Measurements from ENCODE around the gene OR1G1. TPM values are rescaled to one million over a fixed set of nuclear protein-coding genes. Genes with fewer than 3 reads are reported as not detected.

The OR1G1 gene
- polyA plus RNA-seq (not detected in 2 replicates), polyA minus RNA-seq (not detected in 2 replicates)

DNA sequence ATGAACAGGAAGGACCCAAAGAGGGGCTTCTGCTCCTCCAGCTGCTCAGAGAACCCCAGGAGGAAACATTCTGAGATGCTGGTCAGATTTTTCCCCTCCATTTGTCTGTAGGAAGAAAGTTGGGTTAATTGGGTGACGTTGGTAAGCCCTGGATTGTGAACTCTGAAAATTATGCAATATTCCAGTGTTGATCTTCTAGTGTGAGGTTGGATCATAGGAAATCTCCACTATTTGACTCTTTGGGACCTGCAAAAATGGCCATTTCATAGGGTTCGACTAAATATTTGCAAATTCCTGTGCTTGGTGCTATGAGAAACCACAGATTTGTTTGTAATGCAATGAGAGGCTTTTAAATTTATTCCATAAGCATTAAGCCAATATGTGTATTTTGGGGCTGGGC lies at the start of gene OR1G1:
Gene OR1G1, minus strand, starts transcription at position 101 of the 400 bp plus-strand sequence. Its CDS starts 0 bp downstream, at position 101.
- Histone ChIP-seq H3K27me3 (ENCODE audit: insufficient read depth, low read depth, low read length) (no peaks in the 10 kb centered on the region), H2AFZ (ENCODE audit: low read depth, low read length) (no peak within 1 kb of the TSS), H3K9me2 (ENCODE audit: insufficient read depth, low read length) (no peaks in the 10 kb centered on the region), H3F3A (ENCODE audit: insufficient read depth, low read length, poor library complexity, severe bottlenecking) (no peaks in the 10 kb centered on the region), H3K4me2 (ENCODE audit: low read length) (no peak within 1 kb of the TSS), H3K9ac (ENCODE audit: low read length) (no peak within 1 kb of the TSS), H3K79me2 (replicated peaks; ENCODE audit: insufficient read depth, low read length) (no peaks in the 10 kb centered on the region), H3K4me3 (ENCODE audit: low read length) (no peak within 1 kb of the TSS), H3K9me3 (ENCODE audit: low read length) (no peaks in the 10 kb centered on the region), H3K27ac (ENCODE audit: low read length) (no peak within 1 kb of the TSS), H3K36me3 (ENCODE audit: insufficient read depth, low read length) (no peaks in the 10 kb centered on the region), H4K20me1 (ENCODE audit: insufficient read depth) (no peaks in the 10 kb centered on the region)
- TF ChIP-seq, protein P1, sequence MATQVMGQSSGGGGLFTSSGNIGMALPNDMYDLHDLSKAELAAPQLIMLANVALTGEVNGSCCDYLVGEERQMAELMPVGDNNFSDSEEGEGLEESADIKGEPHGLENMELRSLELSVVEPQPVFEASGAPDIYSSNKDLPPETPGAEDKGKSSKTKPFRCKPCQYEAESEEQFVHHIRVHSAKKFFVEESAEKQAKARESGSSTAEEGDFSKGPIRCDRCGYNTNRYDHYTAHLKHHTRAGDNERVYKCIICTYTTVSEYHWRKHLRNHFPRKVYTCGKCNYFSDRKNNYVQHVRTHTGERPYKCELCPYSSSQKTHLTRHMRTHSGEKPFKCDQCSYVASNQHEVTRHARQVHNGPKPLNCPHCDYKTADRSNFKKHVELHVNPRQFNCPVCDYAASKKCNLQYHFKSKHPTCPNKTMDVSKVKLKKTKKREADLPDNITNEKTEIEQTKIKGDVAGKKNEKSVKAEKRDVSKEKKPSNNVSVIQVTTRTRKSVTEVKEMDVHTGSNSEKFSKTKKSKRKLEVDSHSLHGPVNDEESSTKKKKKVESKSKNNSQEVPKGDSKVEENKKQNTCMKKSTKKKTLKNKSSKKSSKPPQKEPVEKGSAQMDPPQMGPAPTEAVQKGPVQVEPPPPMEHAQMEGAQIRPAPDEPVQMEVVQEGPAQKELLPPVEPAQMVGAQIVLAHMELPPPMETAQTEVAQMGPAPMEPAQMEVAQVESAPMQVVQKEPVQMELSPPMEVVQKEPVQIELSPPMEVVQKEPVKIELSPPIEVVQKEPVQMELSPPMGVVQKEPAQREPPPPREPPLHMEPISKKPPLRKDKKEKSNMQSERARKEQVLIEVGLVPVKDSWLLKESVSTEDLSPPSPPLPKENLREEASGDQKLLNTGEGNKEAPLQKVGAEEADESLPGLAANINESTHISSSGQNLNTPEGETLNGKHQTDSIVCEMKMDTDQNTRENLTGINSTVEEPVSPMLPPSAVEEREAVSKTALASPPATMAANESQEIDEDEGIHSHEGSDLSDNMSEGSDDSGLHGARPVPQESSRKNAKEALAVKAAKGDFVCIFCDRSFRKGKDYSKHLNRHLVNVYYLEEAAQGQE (IDR thresholded peaks at IDR 0.05; ENCODE audit: borderline replicate concordance) = no peak
- TF ChIP-seq EZH2 (IDR thresholded peaks at IDR 0.05; ENCODE audit: borderline replicate concordance, insufficient read depth, low read length, poor library complexity, severe bottlenecking) (no peak), MXI1 (conservative IDR thresholded peaks at IDR 0.05; ENCODE audit: poor library complexity, severe bottlenecking) (no peak), RAD21 (conservative IDR thresholded peaks at IDR 0.05) (no peak), TAF1 (IDR thresholded peaks at IDR 0.05; ENCODE audit: low read depth) (no peak), EP300 (conservative IDR thresholded peaks at IDR 0.05; ENCODE audit: poor library complexity, severe bottlenecking) (no peak), POLR2AphosphoS5 (IDR thresholded peaks at IDR 0.05) (no peak), SMC3 (conservative IDR thresholded peaks at IDR 0.05; ENCODE audit: poor library complexity) (no peak)
- TF ChIP-seq, protein P2, sequence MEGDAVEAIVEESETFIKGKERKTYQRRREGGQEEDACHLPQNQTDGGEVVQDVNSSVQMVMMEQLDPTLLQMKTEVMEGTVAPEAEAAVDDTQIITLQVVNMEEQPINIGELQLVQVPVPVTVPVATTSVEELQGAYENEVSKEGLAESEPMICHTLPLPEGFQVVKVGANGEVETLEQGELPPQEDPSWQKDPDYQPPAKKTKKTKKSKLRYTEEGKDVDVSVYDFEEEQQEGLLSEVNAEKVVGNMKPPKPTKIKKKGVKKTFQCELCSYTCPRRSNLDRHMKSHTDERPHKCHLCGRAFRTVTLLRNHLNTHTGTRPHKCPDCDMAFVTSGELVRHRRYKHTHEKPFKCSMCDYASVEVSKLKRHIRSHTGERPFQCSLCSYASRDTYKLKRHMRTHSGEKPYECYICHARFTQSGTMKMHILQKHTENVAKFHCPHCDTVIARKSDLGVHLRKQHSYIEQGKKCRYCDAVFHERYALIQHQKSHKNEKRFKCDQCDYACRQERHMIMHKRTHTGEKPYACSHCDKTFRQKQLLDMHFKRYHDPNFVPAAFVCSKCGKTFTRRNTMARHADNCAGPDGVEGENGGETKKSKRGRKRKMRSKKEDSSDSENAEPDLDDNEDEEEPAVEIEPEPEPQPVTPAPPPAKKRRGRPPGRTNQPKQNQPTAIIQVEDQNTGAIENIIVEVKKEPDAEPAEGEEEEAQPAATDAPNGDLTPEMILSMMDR (IDR thresholded peaks at IDR 0.05; ENCODE audit: poor library complexity, severe bottlenecking) = no peak

DNA sequence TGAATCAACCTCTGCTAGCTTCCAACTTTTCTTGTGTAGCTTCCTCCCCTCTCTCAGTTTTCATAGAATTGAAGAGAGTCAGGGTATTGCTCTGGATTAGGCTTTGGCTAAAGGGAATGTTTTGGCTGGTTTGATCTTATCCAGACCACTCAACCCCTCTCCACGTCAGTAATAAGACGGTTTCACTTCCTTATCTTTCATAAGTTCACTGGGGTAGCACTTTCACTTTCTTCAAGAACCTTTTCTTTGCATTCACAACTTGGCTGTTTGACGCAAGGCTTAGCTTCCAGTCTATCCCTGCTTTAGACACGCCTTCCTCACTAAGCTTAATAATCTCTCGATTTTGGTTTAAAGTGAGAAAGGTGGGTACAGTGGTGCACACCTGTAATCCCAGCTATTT lies 40.2 kb upstream of the OR1G1 start:
- no peak overlapping the region for H3K4me2 ChIP-seq (ENCODE audit: low read length)
- H3K4me3 ChIP-seq (ENCODE audit: low read length) = no peak overlapping the region
- no peak overlapping the region for H3K9ac ChIP-seq (ENCODE audit: low read length)
- H3K27ac ChIP-seq (ENCODE audit: low read length) = no peak overlapping the region
- no peaks in the 10 kb centered on the region for H3K27me3 ChIP-seq (ENCODE audit: insufficient read depth, low read depth, low read length)
- TF ChIP-seq EZH2 (IDR thresholded peaks at IDR 0.05; ENCODE audit: borderline replicate concordance, insufficient read depth, low read length, poor library complexity, severe bottlenecking) = no peak
- no peak for TF ChIP-seq RAD21 (conservative IDR thresholded peaks at IDR 0.05)
- TF ChIP-seq EP300 (conservative IDR thresholded peaks at IDR 0.05; ENCODE audit: poor library complexity, severe bottlenecking) = no peak
- no peak for TF ChIP-seq MXI1 (conservative IDR thresholded peaks at IDR 0.05; ENCODE audit: poor library complexity, severe bottlenecking)
- TF ChIP-seq POLR2AphosphoS5 (IDR thresholded peaks at IDR 0.05) = no peak
- TF ChIP-seq TAF1 (IDR thresholded peaks at IDR 0.05; ENCODE audit: low read depth) = no peak
- TF ChIP-seq, protein P2 (IDR thresholded peaks at IDR 0.05; ENCODE audit: poor library complexity, severe bottlenecking) = no peak
- no peak for TF ChIP-seq SMC3 (conservative IDR thresholded peaks at IDR 0.05; ENCODE audit: poor library complexity)
- TF ChIP-seq, protein P1 (IDR thresholded peaks at IDR 0.05; ENCODE audit: borderline replicate concordance) = no peak
- no peaks in the 10 kb centered on the region for H3K79me2 ChIP-seq (replicated peaks; ENCODE audit: insufficient read depth, low read length)
- H3K36me3 ChIP-seq (ENCODE audit: insufficient read depth, low read length) = no peaks in the 10 kb centered on the region
- H3K9me2 ChIP-seq (ENCODE audit: insufficient read depth, low read length) = no peaks in the 10 kb centered on the region
- peaks cover 9% of the 10 kb centered on the region for H3K9me3 ChIP-seq (ENCODE audit: low read length)
- no peaks in the 10 kb centered on the region for H3F3A ChIP-seq (ENCODE audit: insufficient read depth, low read length, poor library complexity, severe bottlenecking)
- H2AFZ ChIP-seq (ENCODE audit: low read depth, low read length) = no peak overlapping the region
- H4K20me1 ChIP-seq (ENCODE audit: insufficient read depth) = no peaks in the 10 kb centered on the region
